Measurements from ENCODE around the gene C4B.
"Not testable (repeated sequence)": the region's sequence is repeated elsewhere in the genome, so short reads cannot be mapped to it uniquely, and the experiment has no call there.

The C4B gene

GRCh38 chr6:32046450-32047083 is 32.0 kb downstream of the C4B start:
- no peaks in the 10 kb centered on the region; the same call in 1 of the 2 replicates for H3K27me3 ChIP-seq (replicated peaks; ENCODE audit: control insufficient read depth, insufficient read depth, low read length)
- no peak overlapping the region for H3K4me3 ChIP-seq (replicated peaks; ENCODE audit: low read depth, low read length)
- no peaks in the 10 kb centered on the region for H3K36me3 ChIP-seq (ENCODE audit: control insufficient read depth, insufficient read depth, low read length)
- DNase-seq (ENCODE audit: extremely low read depth, insufficient read length), result no peak
- TF ChIP-seq CTCF (IDR thresholded peaks at IDR 0.05; ENCODE audit: insufficient read depth, low read length, poor library complexity, severe bottlenecking), result no peak

GRCh38 chr6:32047084-32047478 is 32.5 kb downstream of the C4B start:
- DNase-seq (ENCODE audit: extremely low read depth, insufficient read length), result no peak
- no peaks in the 10 kb centered on the region for H3K36me3 ChIP-seq (ENCODE audit: control insufficient read depth, insufficient read depth, low read length)
- H3K4me3 ChIP-seq (replicated peaks; ENCODE audit: low read depth, low read length), result no peak overlapping the region
- no peak for TF ChIP-seq CTCF (IDR thresholded peaks at IDR 0.05; ENCODE audit: insufficient read depth, low read length, poor library complexity, severe bottlenecking)
- no peaks in the 10 kb centered on the region; the same call in 1 of the 2 replicates for H3K27me3 ChIP-seq (replicated peaks; ENCODE audit: control insufficient read depth, insufficient read depth, low read length)

- no peak overlapping the region for H3K4me3 ChIP-seq (replicated peaks; ENCODE audit: low read depth, low read length)
- DNase-seq (ENCODE audit: extremely low read depth, insufficient read length), result no peak
- H3K27me3 ChIP-seq (replicated peaks; ENCODE audit: control insufficient read depth, insufficient read depth, low read length), result no peaks in the 10 kb centered on the region; the same call in 1 of the 2 replicates
- no peaks in the 10 kb centered on the region for H3K36me3 ChIP-seq (ENCODE audit: control insufficient read depth, insufficient read depth, low read length)
- no peak for TF ChIP-seq CTCF (IDR thresholded peaks at IDR 0.05; ENCODE audit: insufficient read depth, low read length, poor library complexity, severe bottlenecking)
These were observed 32.9 kb downstream of the C4B start for GRCh38 chr6:32047539-32047854.

GRCh38 chr6:32047855-32048766 is 33.5 kb downstream of the C4B start:
- peak; percentile 89 for TF ChIP-seq CTCF (IDR thresholded peaks at IDR 0.05; ENCODE audit: insufficient read depth, low read length, poor library complexity, severe bottlenecking)
- Histone ChIP-seq H3K4me3 (replicated peaks; ENCODE audit: low read depth, low read length) (no peak overlapping the region), H3K27me3 (replicated peaks; ENCODE audit: control insufficient read depth, insufficient read depth, low read length) (peaks cover 1% of the 10 kb centered on the region), H3K36me3 (ENCODE audit: control insufficient read depth, insufficient read depth, low read length) (no peaks in the 10 kb centered on the region)
- DNase-seq (ENCODE audit: extremely low read depth, insufficient read length), result peak; percentile 43

- not testable (repeated sequence) for DNase-seq (ENCODE audit: extremely low read depth, insufficient read length); H3K36me3 ChIP-seq (ENCODE audit: control insufficient read depth, insufficient read depth, low read length); H3K4me3 ChIP-seq (replicated peaks; ENCODE audit: low read depth, low read length); H3K27me3 ChIP-seq (replicated peaks; ENCODE audit: control insufficient read depth, insufficient read depth, low read length)
These were observed 34.6 kb downstream of the C4B start for GRCh38 chr6:32049149-32049548.

- not testable (repeated sequence) for H3K4me3 ChIP-seq (replicated peaks; ENCODE audit: low read depth, low read length); H3K27me3 ChIP-seq (replicated peaks; ENCODE audit: control insufficient read depth, insufficient read depth, low read length); H3K36me3 ChIP-seq (ENCODE audit: control insufficient read depth, insufficient read depth, low read length); DNase-seq (ENCODE audit: extremely low read depth, insufficient read length)
These were observed 35.1 kb downstream of the C4B start for GRCh38 chr6:32049736-32050135.

Measured in GM06990 (cell line).